HUES48 (cell line): ENCODE measurements around the gene SLC35C1.
A peak's percentile ranks its signal among the peaks of the same experiment; 100 is the strongest.

Source experiments
- H3K27ac ChIP-seq: one replicate; pipeline ENCODE4 v1.7.0; 2013; ENCODE audit warnings: low read depth, low read length, inconsistent platforms
- H3K27me3 ChIP-seq: 2 replicates; pipeline ENCODE4 v1.6.1; 2013; ENCODE audit warnings: mild to moderate bottlenecking, low read length; ENCODE audit not compliant: control insufficient read depth, insufficient read depth
- H3K36me3 ChIP-seq: 2 replicates; pipeline ENCODE4 v1.6.1; 2013; ENCODE audit warnings: low read length; ENCODE audit not compliant: control insufficient read depth, insufficient read depth
- H3K4me1 ChIP-seq: 2 replicates; pipeline ENCODE4 v1.6.1; 2013; ENCODE audit warnings: mild to moderate bottlenecking, low read length; ENCODE audit not compliant: control insufficient read depth, insufficient read depth
- H3K4me3 ChIP-seq: 2 replicates; pipeline ENCODE4 v1.5.1; 2013; ENCODE audit warnings: mild to moderate bottlenecking, low read depth, low read length
- H3K9ac ChIP-seq: 2 replicates; pipeline ENCODE4 v1.6.1; 2013; ENCODE audit warnings: mild to moderate bottlenecking, low read depth, low read length, moderate library complexity
- H3K9me3 ChIP-seq: 2 replicates; pipeline ENCODE4 v1.6.1; 2013; ENCODE audit warnings: low read length; ENCODE audit not compliant: control insufficient read depth, insufficient read depth

The SLC35C1 gene

GRCh38 chr11:45848654-45849081 is 43.7 kb downstream of the SLC35C1 start:
- H3K9ac ChIP-seq: no peak overlapping the region
- H3K36me3 ChIP-seq: no peaks in the 10 kb centered on the region
- peak overlapping the region; percentile 97; the same call in 1 of the 2 replicates for H3K4me3 ChIP-seq
- peaks cover 21% of the 10 kb centered on the region for H3K27me3 ChIP-seq
- peaks cover 28% of the 10 kb centered on the region for H3K4me1 ChIP-seq
- H3K27ac ChIP-seq: no peak overlapping the region
- no peaks in the 10 kb centered on the region for H3K9me3 ChIP-seq

DNA sequence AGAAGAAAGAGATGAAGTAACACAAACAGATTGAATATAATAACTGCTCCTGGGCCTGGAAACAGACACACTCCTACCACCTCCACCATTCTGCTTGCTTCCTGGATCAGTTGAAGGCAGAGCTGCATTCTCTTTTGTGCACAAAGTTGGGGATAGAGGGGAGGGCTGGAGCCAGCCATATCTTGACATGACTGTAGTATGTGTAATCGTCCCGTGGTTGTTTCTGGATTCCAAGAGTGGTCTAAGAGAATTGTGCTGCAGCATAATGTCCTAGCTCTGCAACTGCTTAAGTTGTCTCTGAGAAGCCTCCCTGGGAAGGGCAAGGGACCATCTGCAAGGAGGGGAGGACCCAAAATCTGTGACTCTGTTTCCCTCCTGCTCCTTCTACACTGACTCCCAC is 45.5 kb downstream of the SLC35C1 start:
- Histone ChIP-seq H3K27me3 (peaks cover 15% of the 10 kb centered on the region), H3K4me1 (peaks cover 43% of the 10 kb centered on the region), H3K9me3 (no peaks in the 10 kb centered on the region), H3K4me3 (no peak overlapping the region), H3K27ac (no peak overlapping the region), H3K9ac (no peak overlapping the region), H3K36me3 (no peaks in the 10 kb centered on the region)

DNA sequence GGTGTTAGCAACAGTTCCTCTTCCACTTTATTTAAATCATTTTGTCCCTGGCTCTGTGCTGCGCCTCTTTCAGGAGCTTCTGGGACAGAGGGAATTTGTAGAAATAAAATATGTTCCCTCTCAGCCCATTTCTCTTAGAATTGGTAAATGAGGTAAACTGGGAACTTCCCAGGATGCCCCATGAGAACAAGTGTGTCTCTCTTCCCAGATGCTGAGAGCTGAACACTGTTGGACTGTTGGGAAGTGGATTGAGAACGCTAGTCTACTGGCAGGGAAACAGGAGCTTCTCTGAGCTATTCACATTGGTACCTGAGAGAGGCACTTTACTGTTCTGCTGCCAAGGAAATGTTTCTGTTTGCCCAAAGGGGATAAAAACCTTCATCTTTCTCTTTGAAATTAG is 46.3 kb downstream of the SLC35C1 start:
- H3K27ac ChIP-seq: no peak overlapping the region
- peaks cover 7% of the 10 kb centered on the region for H3K27me3 ChIP-seq
- H3K36me3 ChIP-seq: peaks cover 4% of the 10 kb centered on the region
- H3K4me3 ChIP-seq: no peak overlapping the region
- H3K9me3 ChIP-seq: no peaks in the 10 kb centered on the region
- H3K4me1 ChIP-seq: peaks cover 48% of the 10 kb centered on the region
- no peak overlapping the region for H3K9ac ChIP-seq

GRCh38 chr11:45852018-45852711 is 47.2 kb downstream of the SLC35C1 start:
- no peak overlapping the region for H3K4me3 ChIP-seq
- no peak overlapping the region for H3K9ac ChIP-seq
- H3K27ac ChIP-seq: peak overlapping the region; percentile 56
- H3K9me3 ChIP-seq: no peaks in the 10 kb centered on the region
- peaks cover 48% of the 10 kb centered on the region for H3K4me1 ChIP-seq
- peaks cover 8% of the 10 kb centered on the region for H3K36me3 ChIP-seq
- H3K27me3 ChIP-seq: no peaks in the 10 kb centered on the region; the same call in 1 of the 2 replicates

DNA sequence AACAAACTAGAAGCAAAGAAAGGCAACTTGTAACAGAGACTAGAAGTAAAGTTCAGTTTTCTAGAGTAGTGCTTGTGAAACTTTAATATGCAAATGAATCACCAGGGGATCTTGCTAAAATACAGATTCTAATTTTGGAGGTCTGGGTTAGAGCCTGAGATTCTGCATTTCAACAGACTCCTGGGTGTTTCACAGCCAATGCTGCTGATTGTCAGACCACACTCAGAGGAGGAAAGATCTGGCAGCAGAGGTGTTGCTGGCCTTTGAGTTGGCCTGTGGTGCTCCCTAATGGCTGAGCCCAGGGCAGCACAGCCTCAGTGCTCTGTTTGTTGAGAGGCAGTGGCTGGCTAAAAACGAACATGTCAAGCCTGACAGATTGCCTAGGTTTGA is 47.8 kb downstream of the SLC35C1 start:
- peak overlapping the region; percentile 56 for H3K27ac ChIP-seq
- H3K27me3 ChIP-seq: no peaks in the 10 kb centered on the region; the same call in 1 of the 2 replicates
- no peak overlapping the region for H3K4me3 ChIP-seq
- H3K9ac ChIP-seq: no peak overlapping the region
- H3K9me3 ChIP-seq: no peaks in the 10 kb centered on the region
- peaks cover 13% of the 10 kb centered on the region for H3K36me3 ChIP-seq
- peaks cover 48% of the 10 kb centered on the region for H3K4me1 ChIP-seq

DNA sequence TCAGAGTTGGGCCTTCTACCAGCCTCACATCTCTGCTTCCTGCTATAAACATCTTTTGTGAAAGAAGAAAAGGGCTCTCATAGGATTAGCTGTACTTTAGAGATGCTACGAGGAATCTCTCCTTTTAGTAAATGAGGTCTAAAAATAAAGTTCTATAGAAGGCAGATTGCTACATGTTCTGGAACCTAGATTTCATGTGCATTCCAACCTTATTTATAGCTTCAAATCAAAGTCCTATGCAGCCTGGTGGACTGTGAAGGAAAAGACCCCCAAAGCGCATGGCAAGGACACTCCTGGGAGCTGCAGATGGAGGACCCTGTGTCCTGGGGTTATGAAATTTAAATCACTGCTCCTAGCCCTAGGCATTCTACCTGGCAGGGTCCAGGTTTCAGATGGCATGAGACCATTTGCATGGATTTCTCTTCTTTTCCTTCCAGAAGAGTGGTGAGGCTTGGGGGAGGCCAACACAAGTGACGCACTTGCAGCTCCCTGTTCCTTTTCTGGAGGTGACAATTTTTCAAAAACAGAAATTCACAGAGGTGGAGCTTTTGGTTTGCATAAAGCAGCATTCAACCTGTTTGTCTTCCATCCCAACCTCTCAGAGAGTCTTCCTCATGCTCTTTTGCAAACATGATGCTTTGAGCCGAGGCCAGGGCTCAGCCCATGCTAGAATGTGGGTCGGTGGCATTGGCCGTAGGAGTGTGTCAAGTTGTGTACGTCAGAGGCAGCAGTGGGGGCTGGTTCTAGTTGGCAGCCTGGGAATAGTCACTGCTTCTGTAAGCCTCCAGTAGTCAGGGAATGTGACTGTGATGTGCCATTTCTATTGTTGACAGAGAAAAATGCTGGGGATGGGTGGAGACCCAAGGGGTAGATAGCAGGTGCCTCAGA is 48.6 kb downstream of the SLC35C1 start:
- H3K4me1 ChIP-seq: peaks cover 48% of the 10 kb centered on the region
- H3K4me3 ChIP-seq: no peak overlapping the region
- H3K27me3 ChIP-seq: no peaks in the 10 kb centered on the region; the same call in 1 of the 2 replicates
- no peaks in the 10 kb centered on the region for H3K9me3 ChIP-seq
- H3K27ac ChIP-seq: no peak overlapping the region
- peaks cover 18% of the 10 kb centered on the region for H3K36me3 ChIP-seq
- no peak overlapping the region for H3K9ac ChIP-seq

DNA sequence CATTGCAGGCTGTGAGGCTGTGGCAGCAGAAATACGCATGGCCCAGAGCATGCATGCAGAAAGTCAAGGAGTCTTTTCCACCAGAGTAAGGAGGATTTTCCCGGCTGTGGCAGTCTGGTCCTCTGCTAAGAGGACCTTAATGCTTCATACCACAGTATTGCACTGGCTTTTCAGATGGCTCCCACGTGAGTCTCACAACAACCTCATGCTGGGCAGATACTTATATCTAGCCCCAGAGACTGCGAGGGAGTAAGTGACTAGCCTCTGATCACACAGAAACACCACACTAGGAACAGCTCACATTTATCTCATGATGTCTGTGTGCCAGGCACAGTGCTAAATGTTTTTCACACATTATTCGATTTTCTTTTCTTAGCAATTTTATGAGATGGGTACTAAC is 50.4 kb downstream of the SLC35C1 start:
- peaks cover 21% of the 10 kb centered on the region for H3K36me3 ChIP-seq
- no peak overlapping the region for H3K4me3 ChIP-seq
- no peaks in the 10 kb centered on the region for H3K9me3 ChIP-seq
- peak overlapping the region; percentile 37 for H3K27ac ChIP-seq
- no peak overlapping the region; the same call in 1 of the 2 replicates for H3K9ac ChIP-seq
- H3K27me3 ChIP-seq: no peaks in the 10 kb centered on the region
- peaks cover 54% of the 10 kb centered on the region for H3K4me1 ChIP-seq

GRCh38 chr11:45856044-45856468 is 51.1 kb downstream of the SLC35C1 start:
- no peak overlapping the region for H3K9ac ChIP-seq
- no peak overlapping the region for H3K27ac ChIP-seq
- H3K27me3 ChIP-seq: no peaks in the 10 kb centered on the region
- H3K4me3 ChIP-seq: no peak overlapping the region
- no peaks in the 10 kb centered on the region for H3K9me3 ChIP-seq
- H3K36me3 ChIP-seq: peaks cover 27% of the 10 kb centered on the region
- H3K4me1 ChIP-seq: peaks cover 54% of the 10 kb centered on the region

GRCh38 chr11:45857961-45858474 is 53.1 kb downstream of the SLC35C1 start:
- Histone ChIP-seq H3K27ac (peak overlapping the region; percentile 7), H3K36me3 (peaks cover 47% of the 10 kb centered on the region)

GRCh38 chr11:45858751-45859398 is 53.9 kb downstream of the SLC35C1 start:
- Histone ChIP-seq H3K4me3 (no peak overlapping the region), H3K9me3 (no peaks in the 10 kb centered on the region), H3K36me3 (peaks cover 55% of the 10 kb centered on the region), H3K27me3 (no peaks in the 10 kb centered on the region), H3K9ac (no peak overlapping the region), H3K4me1 (peaks cover 32% of the 10 kb centered on the region), H3K27ac (no peak overlapping the region)

More at GRCh38 chr11:45857961-45858474, 53.1 kb downstream of the SLC35C1 start:
- Histone ChIP-seq H3K9ac (no peak overlapping the region), H3K4me3 (no peak overlapping the region), H3K9me3 (no peaks in the 10 kb centered on the region), H3K4me1 (peaks cover 40% of the 10 kb centered on the region), H3K27me3 (no peaks in the 10 kb centered on the region)
